GM19043 (cell line): ENCODE results near the gene CHST11.
"Not testable (repeated sequence)": the region's sequence is repeated elsewhere in the genome, so short reads cannot be mapped to it uniquely, and the experiment has no call there.

Experiments used
- ATAC-seq: cut with Tn5 transposase; IDR thresholded peaks from one replicate; pipeline ENCODE4 v1.9.1; 2021; ENCODE audit warnings: low read depth; ENCODE audit not compliant: unreplicated experiment

The CHST11 gene

DNA sequence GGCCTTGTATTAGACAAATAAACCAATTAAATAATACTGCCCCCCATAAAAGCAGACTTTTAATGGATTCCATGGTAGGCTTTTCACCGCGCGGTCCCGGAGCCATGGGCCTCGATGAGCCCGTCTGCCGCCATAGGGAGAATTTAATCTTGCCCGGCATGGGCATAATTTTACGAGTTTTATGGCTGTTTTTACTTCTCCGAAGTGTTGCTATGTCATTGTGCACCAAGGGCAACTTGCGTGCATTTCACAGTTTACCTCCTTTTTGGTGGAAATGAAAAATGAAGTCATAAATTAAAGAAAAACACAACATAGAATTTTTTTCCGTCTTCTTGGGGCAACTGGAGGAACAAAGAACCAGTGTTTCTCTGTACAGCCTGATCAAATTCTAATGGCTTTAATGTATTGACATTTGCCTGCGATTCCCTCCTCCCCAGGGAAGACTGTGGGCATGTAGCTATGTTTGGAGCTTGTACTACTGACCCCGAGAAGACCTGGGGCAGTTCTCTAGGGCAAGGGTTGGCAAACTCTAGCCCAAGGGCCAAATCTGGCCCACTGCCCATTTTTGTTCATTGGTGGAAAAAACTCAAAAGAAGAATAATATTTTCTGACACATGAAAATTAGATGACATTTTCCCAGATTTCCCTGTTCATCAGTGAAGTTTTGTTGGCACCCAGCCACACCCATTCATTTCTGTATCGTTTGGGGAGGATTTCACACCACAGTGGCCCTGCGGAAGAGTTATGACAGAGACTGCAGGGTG is 142.7 kb downstream of the CHST11 start:
- no peak for ATAC-seq

DNA sequence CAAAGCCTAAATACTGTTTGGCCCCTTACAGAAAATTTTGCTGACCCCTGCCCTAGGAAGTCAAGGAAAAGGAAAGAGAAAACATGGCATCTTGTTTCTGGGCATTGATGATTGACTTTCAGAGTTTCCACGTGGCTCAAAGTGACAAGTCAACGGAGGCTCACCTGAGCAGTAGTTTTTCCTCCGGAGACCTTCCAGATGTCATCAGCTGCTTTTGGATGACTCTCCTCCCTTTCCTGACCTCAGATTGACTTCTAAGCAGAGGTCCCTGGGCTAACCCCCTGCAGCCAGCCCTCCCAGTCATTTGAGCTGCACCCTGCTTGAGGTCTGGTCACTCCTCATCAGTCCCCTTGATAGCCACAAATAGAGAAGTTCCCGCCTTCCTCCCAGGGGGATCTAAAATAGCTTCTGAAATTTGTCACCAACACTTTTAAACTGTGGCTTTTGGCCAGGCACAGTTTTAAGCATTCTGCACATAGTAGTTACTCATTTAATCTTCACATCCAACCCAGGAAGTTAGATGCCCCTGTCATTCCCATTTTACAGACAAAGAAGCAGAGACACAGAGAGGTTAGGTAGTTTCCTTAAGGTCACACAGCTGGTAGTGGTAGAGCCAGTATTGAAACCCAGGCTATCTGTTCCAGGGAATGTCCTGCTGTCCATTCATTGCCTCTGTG is 143.4 kb downstream of the CHST11 start:
- no peak for ATAC-seq

DNA sequence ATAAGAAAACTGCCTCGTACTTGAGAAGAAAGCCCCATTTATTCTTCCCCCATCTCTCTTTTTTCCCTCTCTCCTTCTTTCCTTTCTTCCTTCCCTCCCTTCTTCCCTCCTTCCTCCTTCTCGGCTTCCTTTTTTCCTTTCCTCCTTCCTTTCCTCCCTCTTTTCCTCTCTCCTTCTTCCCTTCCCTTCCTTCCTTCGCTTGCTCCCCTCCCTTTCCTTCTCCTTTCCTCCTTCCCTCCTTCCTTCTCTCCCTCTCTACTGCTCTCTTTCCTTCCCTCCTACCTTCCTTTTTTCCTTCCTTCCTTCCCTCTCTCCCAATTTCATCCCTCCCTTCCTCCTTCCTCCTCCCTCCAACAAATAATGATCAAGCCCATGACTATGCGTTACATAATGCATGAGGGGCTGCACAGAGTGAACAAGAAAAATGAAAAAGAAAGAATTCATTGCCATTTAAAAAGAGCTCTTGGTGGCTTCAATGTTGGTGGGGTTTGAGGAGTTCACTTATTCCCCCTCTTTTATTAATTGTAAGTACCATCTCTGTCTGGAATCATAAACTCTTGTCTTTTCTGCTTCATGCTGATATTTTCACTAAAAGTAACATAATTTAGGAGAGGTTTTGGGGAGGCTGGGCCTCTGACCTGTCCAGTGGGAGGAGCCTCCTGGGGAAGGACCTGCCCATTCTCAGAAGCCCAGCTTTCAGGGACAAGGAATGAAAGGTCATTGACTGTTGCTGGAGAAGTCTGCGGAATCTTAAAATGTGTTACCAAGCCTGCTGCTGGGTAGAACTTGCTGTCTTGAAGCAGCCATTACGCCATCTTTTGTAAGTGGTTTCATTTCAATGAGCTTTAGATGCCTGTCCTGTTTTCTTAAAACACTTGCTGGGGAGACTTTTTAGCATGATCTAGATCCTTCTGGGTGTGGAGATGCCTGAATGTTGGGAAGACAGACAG is 144.3 kb downstream of the CHST11 start:
- no peak for ATAC-seq

DNA sequence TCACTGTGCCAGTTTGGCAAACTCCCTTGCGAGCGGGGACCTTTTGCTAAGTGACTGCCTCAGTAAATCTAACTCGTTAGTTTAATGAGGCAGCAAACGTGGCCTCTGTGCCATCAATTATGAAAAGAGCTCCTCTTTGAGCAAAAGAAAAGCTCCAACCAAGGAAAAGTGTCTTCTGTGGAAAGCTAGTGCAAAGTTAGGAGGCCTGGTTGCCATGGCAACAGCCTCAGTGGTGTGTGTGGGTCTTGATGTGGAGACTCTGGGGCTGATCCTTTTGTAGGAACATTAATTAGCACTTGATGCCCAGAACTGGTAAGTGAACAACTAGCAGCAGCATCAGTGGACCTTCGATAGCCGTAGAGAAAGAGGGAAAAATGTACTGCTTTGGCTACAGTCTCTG is 145.7 kb downstream of the CHST11 start:
- ATAC-seq = no peak

DNA sequence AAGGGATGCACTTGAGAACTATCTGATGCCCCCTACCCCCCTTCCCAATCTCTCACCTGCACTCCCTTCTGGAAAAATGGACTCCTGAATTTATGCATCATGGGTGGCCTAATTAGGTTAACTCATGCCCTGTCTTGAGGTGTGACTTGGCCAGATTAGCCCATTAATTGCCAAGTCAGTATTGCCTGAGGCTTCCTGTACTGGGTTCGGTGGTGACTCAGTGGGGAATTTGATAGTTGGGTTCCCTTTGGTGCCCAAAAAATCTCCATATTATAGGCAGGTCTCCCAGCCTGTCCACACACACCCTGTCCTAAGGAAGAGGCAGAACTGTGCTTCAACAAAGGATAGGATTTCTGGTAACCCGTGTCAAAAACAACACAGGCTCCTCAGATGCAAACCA is 146.1 kb downstream of the CHST11 start:
- no peak for ATAC-seq

DNA sequence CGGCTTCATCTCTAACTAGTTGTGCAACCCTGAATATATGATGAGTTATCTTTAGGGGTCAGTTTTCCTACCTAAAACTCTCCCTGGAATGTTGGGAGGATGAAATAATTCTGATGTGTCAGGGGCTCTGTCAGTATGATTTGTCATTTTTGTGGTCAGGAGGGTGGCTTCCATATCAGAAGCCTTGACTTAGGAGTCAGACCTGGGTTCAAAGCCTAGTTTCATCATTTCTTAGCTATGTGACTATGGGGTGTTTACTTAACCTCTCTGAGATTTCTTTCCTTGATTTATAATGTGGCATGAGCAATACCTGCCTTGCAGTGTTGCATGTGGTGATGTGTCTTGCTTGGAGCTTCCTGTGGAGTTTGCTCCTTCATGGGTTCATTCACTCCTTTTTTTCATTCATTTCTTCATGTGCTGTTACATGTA is 146.8 kb downstream of the CHST11 start:
- ATAC-seq = no peak

DNA sequence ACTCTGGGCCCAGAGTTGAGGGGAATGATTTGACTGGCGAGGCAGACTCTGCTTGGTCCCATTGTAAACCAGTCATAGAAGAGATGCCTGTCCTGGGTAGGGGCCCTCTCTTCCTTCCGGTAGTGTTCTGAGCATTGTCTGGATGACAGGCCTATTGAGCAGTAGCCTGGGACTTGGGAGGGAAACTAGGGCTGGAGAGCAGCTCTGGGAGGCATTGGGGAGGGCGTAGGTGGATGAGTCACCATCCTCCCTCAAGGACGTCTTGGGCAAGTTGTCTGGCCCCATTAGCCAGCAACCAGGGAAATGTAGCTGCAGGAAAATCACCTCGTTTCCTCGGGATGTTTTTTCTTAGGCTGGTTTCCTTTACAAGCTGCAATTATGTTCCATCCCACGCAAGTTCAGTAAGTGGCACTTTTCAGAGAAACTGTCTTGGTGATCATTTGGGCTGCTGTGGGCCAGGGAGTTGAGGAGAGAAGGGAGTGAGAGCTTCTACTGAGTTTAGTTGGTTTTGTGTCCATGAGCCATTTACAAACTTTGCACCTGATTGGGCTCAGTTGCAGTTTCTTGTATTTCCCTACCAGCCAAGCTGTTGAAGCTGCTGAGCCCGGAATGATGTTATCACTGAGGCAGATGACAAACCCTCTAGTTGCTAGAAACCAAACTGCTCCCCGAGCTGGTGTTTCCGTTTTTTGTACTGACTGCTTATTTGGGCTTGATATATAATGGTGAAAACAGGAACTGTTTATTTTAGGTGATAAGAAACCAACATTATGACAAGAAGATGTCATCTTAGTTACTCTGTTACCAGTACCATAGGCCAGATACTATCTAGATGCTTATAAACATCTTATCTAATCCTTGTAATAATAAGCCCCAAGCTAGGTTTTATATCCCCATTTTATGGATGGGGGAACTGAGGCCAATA is 147.6 kb downstream of the CHST11 start:
- ATAC-seq = peak; percentile 86

DNA sequence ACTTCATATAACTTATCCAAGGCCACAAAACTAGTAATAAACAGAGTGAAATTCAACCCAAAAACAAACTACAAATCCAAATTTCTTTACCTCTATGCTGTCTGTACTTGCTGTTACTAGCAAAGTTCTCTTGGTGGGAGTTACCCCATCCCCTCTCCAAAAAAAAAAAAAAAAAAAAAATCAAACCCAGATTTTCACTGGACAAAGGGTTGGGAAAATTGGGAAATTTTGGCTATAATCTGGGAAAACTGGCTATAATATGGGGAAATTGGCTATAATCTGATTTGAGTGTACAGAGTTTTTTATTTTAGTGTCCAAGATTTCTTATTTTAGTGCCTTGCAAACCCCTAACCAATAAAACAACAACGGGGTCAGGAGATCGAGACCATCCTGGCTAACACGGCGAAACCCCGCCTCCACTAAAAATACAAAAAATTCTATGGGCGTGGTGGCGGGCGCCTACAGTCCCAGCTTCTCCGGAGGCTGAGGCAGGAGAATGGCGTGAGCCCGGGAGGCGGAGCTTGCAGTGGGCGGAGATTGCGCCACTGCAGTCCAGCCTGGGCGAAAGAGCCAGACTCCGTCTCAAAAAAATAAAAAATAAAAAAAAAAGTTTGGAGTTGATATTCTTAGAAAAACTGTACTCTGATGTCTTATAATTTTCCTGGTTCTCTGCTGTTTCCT is 148.4 kb downstream of the CHST11 start:
- ATAC-seq = no peak

DNA sequence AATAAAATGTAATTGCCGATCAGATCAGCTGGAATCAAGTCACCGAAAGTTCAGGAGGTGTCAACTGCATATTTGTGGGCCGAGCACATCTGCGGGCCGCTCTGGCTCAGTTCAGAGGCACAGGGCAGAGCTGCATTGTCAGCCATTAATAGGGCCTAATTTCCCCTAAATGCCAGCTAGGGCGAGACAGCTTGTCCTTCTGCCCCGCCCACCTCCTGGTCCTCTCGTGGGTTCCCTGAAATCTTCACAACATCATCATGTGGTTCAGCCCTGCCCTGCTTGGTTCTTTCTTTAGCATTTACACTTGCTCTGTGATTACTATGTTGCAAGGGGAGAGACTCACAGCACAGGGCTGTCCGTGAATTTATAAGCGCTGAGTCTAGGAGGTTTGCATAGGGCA is 148.9 kb downstream of the CHST11 start:
- ATAC-seq = no peak

DNA sequence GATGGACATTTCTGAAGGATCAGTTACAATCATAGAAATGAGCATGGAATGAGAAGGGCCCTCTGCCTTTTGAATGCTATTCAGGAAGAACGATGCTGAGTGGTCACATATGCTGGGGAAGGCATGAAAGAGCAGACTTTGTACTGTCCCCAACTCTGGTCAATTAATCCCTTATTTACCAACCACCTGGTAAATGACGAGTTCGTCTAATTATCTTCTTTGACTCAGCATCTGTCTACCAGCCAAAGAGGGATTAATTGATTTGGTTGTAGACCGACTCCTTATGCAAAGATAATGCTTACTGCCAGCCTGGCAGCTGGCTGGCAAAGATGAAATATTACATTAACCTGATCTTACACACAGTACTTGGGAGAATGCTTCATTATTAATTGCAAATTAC is 152.2 kb downstream of the CHST11 start:
- no peak for ATAC-seq

DNA sequence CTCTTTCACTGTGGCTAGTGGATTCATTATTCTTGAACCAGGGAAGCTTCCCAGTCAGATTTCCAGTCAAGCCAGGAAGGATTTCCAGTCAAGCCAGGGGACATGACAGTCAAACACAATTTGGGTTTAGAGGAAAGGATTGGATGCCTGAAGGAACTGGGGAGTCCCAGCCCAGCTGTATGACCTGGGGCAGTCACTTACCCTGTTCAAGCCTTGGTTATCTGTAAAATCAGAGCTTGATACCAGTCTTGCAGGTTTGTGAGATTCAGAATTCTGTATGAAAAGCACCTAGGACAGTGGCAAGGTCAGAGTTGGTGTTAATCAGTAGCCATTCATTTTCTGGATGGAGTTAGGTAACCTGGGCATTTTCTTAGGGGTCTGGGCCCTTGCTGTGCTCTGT is 152.7 kb downstream of the CHST11 start:
- ATAC-seq = no peak

DNA sequence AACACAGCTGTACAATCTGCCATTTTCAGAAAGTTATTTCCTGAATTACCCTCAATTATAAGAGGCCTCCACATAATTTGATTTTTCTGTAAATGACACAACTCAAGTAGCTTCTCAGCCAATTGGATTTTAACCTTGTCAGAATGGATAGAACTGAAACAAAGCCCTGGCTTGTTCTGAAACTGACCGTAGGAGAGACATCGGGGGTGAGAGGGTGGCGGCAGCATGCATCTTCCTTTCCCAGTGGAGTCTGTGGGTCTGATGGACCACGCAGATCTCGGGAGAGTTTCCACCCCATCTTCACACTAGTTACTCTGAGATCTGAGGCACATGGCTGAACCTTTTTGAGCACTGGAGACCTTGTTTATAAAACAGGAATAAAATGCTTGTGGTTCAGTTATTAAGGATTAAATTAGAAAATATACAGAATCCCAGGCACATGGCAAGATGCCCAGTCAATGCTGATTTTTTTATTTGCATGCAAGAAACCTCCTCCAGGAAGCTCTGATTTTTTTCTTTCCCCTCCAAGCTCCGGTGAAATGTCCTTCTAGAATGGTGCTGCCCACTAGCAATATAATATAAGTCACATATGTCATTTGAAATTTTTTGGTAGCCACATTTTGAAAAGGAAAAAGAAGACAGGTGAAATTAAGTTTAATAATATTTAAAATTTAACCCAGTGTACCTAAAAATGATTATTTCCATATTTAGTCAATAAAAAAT is 153.9 kb downstream of the CHST11 start:
- ATAC-seq = no peak

DNA sequence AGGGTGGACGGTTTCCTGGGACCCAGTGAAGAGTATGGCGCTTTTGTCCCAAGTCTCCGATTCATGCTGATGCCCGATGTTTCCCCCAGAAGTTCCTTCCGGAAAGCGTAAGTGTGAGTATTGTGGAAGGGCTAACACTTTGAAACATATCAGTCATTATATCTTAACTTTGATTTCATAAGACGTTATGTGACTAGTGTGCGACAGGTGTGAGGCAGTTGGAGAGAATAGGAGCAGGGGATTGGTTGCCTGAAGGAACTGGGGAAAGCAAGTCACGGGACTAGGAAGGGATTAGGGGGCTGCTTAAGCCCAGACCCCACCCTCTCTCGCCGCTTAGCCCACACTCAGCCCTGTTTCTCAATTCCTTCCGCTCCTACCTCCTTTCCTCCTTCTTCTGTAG is 154.9 kb downstream of the CHST11 start:
- ATAC-seq = no peak

DNA sequence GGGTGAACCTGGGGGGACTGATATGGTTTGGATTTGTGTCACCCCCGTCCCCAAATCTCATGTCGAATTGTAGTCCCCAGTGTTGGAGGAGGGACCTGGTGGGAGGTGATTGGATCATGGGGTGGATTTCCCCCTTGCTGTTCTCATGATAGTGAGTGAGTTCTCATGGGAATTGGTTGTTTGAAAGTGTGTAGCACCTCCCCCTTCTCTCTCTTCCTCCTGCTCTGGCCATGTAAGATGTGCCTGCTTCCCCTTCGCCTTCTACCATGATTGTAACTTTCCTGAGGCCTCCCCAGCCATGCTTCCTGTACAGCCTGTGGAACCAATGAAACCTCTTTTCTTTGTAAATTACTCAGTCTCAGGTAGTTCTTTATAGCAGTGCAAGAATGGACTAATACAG is 156.6 kb downstream of the CHST11 start:
- ATAC-seq = not testable (repeated sequence)

DNA sequence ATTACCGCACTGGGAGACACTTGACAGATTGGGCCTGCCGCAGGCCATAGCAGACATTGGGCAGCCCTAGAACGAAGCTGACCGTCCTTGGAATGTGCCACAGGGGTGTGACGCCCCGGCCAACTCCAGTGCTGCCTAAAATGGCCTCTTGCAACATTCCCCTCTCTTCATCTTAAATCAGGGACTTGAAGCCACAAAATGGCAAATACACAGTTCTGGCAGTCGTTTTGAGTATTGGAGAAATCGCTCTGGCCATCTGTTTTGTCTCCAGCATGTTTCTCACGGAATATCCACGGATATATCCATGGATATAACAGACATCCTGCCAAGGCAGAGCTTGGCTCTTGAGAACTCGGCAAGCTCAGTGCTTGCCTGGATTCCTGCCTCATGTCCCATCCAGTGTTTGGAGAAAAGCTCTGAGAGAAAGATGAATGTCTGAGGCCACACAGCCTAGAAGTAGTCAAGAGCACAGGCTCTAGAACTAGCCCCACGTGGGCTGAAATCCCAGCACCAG is 158.4 kb downstream of the CHST11 start:
- ATAC-seq = no peak

DNA sequence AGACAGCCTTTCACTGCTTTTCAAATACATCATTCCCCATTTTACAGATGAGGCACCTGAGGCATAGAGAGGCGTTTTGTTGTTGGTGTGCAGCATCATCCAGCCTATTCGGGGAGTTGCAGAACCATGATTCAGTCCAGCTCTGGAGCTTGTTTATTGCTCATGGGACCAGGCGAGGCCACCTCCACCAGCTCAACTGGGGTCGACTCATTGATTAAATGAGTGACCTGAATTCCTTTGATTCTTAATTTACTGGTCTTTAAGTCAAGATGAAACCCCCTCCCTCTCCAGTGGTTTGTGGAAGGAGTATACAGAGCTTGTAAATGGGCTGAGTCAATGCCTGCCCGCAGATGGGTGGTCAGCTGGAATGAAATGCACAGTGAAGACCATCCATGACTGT is 161.9 kb downstream of the CHST11 start:
- ATAC-seq = no peak

DNA sequence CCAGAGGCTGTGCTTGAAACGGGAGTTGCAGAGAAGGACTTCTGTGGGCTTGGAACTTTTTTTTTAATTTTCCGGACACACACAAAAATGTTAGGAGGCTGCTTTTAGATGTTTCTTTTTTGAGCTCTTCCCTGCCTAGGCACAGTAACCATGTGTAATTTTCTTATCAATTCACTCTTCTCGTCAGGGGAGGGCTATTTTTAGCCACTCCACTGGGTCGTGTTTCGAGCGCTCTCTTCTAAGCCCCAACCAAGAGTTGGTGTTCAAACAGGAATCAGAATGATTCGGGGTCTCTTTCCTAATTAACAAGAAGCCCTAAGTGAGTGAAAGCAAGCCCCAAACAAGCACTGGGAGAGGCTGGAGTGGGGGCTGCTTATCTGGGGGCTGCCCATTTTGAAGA is 162.6 kb downstream of the CHST11 start:
- ATAC-seq = no peak

DNA sequence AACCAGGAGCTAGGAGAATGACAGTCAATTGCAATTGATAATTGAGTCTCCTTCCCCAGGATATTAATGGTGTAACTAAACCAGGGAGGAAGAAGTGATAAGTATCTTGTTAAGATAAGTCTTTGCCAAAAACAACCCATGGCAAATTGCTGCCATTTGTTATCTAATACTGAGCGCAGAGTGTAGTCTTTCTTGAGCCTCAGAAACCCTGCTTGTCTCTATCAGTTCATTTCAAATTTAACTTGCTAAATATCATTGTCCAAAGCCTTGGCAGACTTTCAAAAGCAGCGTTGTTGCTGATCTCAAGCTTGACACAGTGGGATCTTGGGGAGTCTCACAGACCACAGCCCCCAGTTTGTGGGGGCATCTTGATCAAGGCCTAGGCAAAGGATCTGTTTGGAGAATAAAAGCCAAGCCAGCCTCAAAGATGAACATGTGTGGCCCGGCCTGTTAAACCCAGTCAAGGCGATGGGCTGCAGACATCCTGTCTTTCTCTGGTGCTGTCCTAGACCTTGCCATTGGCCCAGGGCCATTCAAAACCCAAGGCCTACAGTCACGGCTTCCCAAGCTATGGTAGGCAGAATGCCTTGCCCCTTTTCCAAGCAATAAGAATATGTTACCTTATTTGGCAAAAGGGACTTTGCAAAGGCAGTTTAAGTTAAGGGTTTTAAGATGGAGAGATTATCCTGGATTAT is 164.2 kb downstream of the CHST11 start:
- no peak for ATAC-seq
